GM18519 (cell line): Measurements from ENCODE around the gene GSTO2.

Experiments
- ATAC-seq: cut with Tn5 transposase; IDR thresholded peaks from one replicate; pipeline ENCODE4 v1.9.1; 2021; ENCODE audit warnings: mild to moderate bottlenecking, moderate library complexity; ENCODE audit not compliant: unreplicated experiment, low FRiP score

Gene GSTO2

DNA sequence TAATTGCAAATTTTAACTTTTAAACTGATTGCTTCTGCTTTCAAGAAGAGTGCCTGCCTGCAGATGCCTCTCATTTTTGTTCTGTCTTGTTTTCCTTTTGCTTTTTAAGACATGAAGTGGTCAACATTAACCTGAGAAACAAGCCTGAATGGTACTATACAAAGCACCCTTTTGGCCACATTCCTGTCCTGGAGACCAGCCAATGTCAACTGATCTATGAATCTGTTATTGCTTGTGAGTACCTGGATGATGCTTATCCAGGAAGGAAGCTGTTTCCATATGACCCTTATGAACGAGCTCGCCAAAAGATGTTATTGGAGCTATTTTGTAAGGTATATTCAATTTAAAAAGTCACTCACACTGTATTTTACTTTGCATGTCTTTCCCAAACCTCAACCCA lies 8.8 kb downstream of the GSTO2 start:
- ATAC-seq = no peak

DNA sequence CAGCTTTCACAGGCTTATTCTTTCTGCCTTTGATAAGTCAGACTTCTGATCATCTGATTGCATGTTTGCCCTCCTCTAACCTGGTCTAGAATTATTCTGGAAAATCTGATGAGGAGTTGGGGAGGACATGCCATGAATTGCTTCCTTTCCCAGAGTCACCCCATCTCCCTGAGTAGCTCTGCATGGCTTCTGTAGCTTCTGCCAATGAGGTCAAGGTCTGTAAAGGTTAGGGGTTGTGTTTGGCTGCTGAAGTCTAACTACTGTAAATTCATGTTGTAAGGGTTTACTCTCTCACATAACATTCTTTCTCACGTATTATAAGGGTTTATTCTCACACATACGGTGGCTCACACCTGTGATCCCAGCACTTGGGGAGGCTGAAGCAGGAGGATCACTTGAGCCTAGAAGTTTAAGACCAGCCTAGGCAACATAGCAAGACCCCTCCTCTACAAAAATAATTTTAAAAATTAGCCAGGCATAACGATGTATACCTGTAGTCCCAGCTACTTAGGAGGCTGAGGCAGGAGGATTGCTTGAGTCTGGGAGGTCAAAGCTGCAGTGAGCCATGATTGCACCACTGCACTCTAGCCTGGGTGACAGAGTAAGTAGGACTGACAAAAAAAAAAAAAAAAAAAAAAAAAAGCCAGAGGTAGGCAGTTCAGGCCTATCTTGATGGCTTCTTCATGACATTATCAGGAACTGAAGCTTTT lies 10.7 kb downstream of the GSTO2 start:
- ATAC-seq = no peak

DNA sequence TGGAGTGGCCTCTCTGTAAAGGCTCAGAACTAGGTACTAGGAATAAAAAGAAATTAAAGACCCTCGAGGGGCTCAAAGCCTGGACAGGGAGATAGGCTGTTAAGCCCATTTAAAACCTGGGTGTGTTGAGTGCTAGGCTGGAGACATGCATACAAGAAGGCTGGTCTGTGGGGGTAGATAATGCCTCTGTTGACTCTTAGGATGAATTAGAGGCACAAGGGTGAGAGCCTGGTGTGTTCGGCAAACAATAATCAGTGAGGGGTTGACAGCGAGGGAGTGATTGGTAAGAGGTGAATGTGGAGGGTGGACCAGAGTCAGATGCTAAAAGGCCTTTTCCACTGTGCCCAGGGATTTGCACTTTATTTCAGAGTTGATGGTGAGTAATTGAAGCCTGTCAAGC lies 12.7 kb downstream of the GSTO2 start:
- no peak for ATAC-seq

DNA sequence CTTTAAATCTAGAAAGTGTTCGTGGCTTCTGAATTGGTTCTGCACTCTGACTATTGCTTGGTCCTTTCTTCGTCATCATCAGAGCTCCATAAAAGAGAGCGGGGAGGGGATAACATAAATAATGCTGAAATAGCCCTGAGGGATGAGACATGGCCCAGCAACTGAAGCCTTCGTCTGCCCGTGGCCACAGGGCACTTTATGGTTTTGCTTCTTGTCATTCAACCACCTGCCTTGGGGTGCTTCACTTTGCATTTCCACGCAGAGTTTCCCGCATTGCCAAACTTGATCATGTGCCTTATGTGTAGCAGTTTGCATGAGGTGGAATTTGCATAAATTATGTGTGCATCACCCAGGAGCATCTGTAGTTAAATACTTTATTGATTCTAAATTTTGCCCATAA lies 15.9 kb downstream of the GSTO2 start:
- ATAC-seq = no peak

DNA sequence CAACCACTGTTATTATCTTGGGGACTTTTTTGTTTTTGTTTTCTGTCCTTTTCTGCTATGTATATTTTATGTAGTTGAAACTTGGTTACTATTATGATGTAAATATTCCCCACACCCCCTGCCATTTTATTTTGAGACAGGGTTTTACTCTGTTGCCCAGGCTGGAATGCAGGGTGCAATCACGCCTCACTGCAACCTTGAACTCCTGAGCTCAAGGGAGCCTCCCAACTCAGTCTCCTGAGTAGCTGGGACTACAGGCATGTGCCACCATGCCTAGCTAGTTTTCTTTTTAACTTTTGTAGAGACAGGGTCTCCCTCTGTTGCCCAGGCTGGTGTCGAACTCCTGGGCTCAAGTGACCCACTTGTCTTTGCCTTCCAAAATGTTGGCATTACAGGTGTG lies 18.0 kb downstream of the GSTO2 start:
- no peak for ATAC-seq

DNA sequence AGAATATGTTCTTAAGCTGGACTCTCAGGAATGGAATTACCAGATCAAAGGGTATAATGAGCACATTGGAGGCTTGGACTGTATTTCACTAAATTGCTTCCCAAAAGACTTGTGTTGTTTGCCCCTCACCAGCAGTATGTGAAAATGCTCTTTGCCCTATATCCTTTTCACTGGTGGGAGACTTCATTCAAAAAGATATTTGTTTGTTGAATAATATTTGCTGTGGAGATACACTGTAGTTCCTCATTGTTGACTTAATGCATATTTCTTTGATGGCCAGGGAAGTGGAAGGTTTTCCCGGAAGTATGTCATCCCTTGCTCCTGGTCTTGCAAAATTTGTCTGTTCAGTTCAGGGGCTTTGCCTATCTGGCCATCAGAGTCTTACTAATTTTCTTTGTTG lies 19.4 kb downstream of the GSTO2 start:
- no peak for ATAC-seq

DNA sequence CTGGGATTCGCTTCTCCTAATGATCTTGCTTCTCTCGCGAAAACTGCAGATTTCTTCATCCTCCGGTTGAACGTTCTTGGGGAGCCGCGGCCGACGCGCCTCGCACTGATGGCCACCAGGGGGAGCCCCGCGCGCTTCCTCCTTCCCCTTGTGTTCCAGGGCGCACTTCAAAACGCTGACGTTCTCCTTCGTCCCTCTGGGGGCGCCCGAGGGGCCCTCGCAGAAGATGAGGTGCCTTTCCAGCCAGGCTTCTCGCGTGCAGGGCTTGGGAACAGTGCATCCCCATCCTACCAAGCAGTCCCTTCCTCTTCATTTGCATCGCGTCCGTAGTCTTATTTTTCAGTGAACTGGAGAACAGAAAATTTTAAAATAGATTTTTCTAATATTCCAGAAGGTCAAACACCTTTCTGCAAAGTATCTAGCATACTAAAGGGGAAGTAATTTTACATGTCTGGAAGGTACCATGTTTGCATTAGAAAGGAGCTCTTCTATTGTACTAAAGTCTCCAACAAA lies 22.5 kb downstream of the GSTO2 start:
- peak; percentile 97 for ATAC-seq

DNA sequence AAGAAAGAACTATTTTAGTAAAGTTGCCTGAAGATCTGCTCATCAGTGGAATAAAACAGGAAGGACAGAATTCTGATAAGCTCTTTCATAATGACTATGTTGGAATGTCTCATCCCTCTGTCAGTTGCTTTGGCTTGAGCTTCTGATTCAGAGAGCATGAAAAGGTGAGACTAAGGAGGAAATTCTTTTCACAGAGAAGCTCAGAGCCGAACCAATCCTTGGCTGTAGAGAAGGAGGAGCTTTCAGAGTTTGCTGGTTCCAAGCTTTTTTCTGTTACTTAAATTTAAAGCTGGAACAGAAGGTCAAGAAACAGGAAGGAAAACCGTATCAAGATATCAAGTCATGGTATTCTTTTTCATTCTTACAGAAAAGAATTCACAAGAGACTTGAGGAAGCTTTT lies 24.0 kb downstream of the GSTO2 start:
- no peak for ATAC-seq

DNA sequence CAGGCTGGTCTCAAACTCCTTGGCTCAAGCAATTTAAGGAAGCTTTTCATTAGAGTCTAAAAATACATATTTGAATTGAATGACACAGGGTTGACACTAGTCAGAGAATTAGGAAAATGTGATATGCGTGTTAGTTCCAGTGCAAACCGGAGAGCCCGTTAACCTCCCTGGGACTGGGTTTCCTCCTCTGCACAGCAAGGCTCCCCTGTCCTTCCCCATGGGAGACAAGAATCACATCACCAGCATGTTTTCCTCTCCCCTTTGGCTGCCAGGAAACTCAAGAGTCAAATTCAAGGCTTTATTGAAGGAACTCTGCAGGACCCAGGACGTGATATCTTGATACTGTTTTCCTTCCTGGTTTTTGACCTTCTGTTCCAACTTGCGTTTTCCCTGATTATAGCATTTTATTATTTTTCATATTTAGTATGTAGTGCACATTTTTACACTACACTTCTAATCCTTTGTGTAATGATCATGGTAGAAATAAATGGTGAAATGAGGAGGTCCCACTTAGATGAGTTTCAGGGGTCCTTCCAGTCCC lies 24.9 kb downstream of the GSTO2 start:
- no peak for ATAC-seq

DNA sequence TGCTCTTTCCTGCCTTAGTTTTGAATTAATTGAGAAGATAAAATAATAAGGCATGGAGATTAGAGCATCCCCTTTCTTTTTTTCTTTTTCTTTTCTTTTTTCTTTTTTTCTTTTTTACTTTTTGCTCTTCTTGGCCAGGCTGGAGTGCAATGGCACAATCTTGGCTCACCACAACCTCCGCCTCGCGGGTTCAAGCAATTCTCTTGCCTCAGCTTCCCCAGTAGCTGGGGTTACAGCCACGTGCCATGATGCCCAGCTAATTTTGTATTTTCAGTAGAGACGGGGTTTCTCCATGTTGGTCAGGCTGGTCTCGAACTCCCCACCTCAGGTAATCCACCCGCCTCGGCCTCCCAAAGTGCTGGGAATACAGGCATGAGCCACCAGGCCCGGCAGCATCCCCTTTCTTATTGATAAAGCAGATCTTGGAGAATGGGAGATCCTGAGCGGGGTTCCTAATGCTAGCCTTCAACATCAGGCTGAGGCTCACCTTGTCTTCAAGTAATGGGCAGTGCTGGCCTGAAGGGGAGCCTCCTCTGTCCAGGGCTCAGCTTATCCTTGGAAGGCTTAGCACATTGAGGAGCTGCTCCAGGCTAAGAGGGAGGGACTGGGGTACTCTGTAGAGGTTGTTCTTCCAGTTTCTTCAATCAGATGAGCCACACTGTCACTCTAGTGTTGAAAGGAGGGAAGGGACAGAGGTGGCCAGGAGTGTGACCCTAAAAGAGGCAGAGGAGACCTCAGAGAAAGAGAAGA lies 27.9 kb downstream of the GSTO2 start:
- no peak for ATAC-seq

DNA sequence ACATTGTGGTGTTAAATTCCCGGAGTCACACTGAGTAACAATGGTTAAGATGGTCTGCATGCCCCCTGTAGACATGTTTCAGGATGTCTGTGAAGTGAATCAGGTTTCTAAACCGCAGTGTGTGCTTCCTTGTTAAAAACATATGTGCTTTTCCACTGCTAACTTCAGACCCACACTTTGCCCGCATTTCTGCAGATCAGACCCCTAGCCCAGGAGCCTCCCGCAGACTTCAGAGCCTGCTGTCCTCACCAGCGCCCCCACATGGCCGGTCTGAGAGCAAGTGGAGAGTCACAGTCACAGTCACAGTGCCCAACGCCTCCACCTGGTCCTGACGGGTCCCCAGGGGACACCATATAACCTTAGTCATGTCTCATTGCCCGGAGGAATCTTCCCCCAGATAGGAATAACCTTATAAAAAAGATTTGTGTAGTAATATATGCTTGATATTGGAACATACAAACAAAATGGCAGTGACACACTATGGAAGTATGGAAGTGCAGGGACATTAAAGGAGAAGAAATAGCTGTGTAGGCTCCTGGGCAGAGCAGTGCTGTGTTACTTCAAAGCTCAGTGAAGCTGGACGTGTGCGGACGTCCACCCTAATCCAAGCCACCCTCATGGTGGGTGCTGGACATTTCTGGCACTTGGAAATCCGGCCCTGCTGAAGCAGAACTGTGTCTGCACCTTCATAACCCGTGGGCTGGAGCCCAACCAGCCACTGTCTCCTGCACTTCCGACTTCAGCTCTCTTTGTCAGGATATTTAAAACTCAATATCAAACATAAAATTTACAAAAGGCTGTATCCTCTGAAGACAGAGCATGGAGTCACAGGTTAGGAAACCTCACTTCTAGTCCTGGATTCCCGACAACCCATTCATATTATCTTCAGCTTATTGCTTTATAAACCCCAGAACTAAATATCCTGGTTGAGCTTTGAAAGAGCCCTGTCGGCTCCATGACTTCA lies 29.0 kb downstream of the GSTO2 start:
- ATAC-seq = no peak

DNA sequence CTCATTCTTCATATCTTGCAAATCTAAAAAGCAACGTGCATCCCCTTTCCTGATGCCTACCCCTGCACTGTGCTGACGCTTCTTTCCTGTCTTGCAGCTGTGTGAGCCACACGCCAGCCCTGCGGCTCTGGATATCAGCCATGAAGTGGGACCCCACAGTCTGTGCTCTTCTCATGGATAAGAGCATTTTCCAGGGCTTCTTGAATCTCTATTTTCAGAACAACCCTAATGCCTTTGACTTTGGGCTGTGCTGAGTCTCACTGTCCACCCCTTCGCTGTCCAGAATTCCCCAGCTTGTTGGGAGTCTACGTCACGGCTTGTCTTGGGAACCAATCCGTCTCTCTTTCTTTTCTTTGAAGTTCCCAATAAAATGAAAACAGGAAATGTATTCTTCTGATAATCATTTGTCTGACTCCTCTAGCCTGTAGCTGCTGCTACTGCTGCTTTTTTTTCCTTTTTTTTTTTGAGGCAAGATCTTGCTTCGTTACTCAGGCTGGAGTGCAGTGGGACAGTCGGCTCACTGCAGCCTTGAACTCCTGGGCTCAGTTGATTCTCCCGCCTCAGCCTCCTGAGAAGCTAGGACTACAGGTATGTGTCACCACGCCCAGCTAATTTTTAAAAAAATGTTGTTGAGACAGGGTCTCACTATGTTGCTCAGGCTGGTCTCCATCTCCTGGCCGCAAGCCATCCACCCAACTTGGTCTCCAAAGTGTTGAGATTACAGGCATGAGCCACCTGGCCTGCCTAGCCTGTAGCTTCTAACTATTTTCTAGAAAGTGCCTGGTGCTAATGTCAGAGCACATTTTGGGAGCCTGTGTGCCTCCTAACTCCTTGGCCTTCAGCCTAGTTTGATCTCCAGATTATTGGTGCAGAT lies 30.3 kb downstream of the GSTO2 start:
- no peak for ATAC-seq

DNA sequence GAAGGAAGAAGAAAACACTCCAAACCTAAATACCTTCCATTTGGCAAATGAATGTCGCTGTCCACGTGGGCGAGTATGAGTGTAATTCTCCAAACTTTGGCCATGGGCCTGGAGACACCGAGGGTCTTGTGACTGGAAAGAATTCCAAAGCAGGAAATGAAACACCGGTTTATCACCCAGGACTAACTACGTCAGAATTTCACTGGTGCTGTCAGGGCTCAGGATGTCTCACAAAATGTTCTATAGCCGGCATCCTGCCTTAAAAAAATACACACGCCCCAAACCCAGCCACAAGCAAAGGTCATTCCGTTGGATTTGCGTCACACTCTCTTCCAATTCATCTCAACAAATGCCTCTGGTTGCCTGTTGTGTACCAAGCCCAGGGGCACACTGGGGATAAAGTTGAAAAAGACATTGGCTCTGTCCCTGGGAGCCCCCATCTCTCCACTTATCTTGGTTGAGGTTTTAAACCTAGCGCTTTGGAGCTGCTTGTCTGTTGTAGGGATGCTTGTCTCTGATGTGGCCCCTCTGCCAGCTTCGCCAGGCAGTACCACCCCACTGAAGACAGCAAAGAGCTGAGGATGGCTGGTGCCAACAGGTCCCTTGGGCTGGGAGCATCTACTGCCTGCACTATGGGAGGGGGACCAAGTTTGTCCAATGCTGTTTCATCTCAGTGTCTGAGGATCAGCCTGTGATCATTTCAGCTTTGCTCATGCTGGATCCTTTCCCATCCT lies 31.2 kb downstream of the GSTO2 start:
- no peak for ATAC-seq

DNA sequence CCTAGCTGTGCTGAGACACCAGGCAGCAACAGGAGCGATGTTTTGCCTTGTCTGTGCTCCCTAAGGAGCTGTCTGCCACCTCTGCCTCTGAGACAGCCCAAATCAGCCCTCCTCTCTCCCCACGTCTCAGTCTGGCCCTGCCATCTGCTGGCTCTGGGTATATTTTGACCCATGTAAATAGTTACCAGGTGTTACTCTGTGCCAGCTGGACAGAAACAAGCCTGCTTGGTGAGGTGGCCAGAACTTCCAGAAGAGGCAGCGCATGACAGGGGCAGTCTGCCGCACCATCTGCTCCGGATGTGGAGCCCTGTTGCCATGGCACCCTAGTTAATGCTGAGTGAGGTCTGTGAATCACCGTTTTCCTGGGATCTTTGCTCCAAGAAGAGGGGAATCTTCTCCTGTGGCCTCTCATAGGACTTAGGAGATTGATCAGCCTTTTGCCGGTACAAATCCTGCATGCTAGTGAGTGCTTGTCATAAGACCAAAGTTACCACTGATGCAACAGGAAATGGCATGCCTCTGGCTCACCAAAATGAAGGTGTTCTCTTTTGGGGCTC lies 31.8 kb downstream of the GSTO2 start:
- no peak for ATAC-seq

DNA sequence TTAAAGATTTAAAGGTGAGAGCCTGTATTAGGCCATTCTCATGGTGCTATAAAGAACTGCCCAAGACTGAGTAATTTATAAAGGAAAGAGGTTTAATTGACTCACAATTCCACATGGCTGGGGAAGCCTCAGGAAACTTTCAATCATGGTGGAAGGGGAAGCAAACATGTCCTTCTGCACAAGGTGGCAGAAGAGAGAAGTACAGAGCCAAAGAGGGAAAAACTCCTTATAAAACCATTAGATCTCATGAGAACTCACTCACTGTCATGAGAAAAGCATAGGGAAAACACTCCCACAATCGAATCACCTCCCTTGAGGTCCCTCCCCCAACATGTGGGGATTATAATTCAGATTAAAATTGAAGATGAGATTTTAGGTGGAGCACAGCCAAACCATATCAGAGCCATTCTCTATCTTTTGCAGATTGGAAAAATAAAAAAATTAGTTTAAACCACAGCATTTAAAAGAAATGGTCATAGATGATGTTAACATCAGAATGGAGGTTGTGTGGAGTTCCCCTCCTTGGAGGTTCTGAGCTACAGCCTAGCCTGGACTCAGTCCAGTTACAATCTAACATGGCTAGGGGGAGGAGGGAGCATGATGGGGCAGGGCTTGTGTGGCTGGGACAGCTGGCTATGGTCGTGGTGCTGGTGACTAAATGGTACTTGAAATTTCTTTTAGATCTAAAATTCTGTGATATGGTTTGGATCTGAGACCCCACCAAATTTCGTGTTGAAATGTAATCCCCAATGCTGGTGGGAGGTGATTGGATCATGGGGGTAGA lies 33.1 kb downstream of the GSTO2 start:
- ATAC-seq = no peak

DNA sequence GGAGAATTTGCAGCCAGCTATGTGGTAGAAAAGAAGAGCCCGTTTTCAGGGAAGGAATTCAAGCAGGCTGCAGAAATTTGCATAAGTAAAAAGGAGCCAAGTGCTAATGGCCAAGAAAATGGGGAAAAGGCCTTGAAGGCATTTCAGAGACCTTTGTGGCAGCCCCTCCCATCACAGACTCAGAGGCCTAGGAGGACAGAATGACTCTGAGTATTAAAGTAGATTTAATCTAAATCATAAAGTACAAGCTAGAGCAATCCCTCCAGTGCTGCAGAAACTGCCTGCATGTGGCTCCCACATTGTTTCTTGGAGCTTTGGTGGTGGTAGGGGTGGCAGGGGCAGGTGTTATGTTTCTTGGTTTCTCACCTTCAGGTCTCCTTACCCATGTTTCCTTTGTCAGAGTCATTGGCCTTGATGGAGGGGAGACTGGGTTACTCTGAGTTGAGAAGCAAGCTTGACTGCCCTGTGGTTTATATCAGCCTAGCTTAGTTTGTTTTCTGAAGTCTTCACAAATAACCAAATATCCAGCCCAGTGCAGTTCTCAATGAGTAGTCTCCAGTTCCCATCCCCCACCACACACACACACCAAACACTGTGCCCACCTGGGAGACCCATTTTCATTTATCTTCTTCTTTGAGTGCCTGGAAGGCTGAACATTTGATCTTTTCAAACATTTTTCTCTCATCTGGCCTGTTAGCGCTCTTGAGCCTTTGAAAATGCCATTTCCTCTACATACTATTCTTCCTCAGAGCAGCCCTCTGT lies 34.8 kb downstream of the GSTO2 start:
- no peak for ATAC-seq

DNA sequence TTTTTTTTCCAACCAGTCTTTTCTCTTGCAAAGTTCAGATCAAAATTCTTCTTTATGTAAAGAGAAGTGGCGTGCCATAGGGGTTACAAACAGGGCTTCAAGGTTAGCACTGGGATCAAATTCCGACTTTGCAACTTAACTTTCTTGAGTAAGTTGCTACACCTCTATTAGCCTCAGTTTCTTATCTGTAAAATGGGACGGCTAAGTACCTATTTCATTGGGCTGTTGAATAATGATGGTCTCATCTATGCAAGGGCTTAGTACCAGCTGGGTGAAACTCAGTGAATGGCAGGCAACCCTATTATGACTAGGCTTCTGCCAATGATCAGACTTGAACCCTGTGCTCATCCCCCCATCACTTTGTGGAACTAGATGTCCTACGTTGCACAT lies 35.4 kb downstream of the GSTO2 start:
- ATAC-seq = no peak
